Hepatocyte (in vitro differentiated cells): ENCODE results near the gene ATXN10. TPM values are rescaled to one million over a fixed set of nuclear protein-coding genes. Genes with fewer than 3 reads are reported as not detected.

Source experiments
- DNase-seq: peaks from one replicate; pipeline ENCODE4 v3.0.0-alpha.2; 2016; ENCODE audit warnings: low spot score
- H2AFZ ChIP-seq: fragments of 200-600 bp; sonication (generic); 2 replicates; pipeline ENCODE4 v1.6.0; 2016; ENCODE audit warnings: antibody characterized with exemption, mild to moderate bottlenecking
- H3K27ac ChIP-seq: fragments of 200-600 bp; sonication (generic); 2 replicates; pipeline ENCODE4 v1.5.1; 2016; ENCODE audit warnings: mild to moderate bottlenecking
- H3K27me3 ChIP-seq: fragments of 200-600 bp; sonication (generic); 2 replicates; pipeline ENCODE4 v1.6.1; 2016
- H3K36me3 ChIP-seq: fragments of 200-600 bp; sonication (generic); replicated peaks from 2 replicates; pipeline ENCODE4 v1.5.1; 2016; ENCODE audit warnings: low read depth; ENCODE audit not compliant: insufficient read depth
- H3K4me1 ChIP-seq: fragments of 200-600 bp; sonication (generic); 2 replicates; pipeline ENCODE4 v1.5.1; 2016; ENCODE audit warnings: mild to moderate bottlenecking, moderate library complexity; ENCODE audit not compliant: insufficient read depth
- H3K4me2 ChIP-seq: fragments of 200-600 bp; sonication (generic); 2 replicates; pipeline ENCODE4 v1.6.0; 2016
- H3K4me3 ChIP-seq: fragments of 200-600 bp; sonication (generic); 2 replicates; pipeline ENCODE4 v1.5.1; 2016; ENCODE audit warnings: mild to moderate bottlenecking
- H3K79me2 ChIP-seq: fragments of 200-600 bp; sonication (generic); 2 replicates; pipeline ENCODE4 v1.6.0; 2017; ENCODE audit warnings: mild to moderate bottlenecking
- H3K9me2 ChIP-seq: fragments of 200-600 bp; sonication (generic); replicated peaks from 2 replicates; pipeline ENCODE4 v1.6.0; 2017; ENCODE audit warnings: mild to moderate bottlenecking; ENCODE audit not compliant: insufficient read depth
- H3K9me3 ChIP-seq: fragments of 200-600 bp; sonication (generic); 2 replicates; pipeline ENCODE4 v1.5.1; 2016; ENCODE audit warnings: low read depth, mild to moderate bottlenecking
- H4K20me1 ChIP-seq: fragments of 200-600 bp; sonication (generic); 2 replicates; pipeline ENCODE4 v1.6.0; 2016; ENCODE audit warnings: mild to moderate bottlenecking; ENCODE audit not compliant: insufficient read depth, poor library complexity, severe bottlenecking
- EZH2 ChIP-seq: fragments of 200-600 bp; sonication (generic); IDR thresholded peaks from 2 replicates; pipeline ENCODE4 v1.6.1; 2016; ENCODE audit warnings: antibody characterized with exemption, mild to moderate bottlenecking, borderline replicate concordance
- EZH2phosphoT487 ChIP-seq: fragments of 200-600 bp; sonication (generic); IDR thresholded peaks from one replicate; pipeline ENCODE4 v1.6.1; 2018; ENCODE audit warnings: antibody characterized with exemption, mild to moderate bottlenecking, low read depth, moderate library complexity; ENCODE audit not compliant: unreplicated experiment, severe bottlenecking
- WGBS: methylation state at CpG from one replicate; pipeline ENCODE4 v1.1.6; 2016; ENCODE audit warnings: low lambda C conversion rate; ENCODE audit errors: missing lambda C conversion rate; 5-methylcytosine and 5-hydroxymethylcytosine counted together
- polyA plus RNA-seq: library from polyadenylated mRNA; unstranded; fragments of >200 nt; fragmentation: Nextera tagmentation; extraction: Ambion mirVana; gene quantifications from 2 replicates; pipeline ENCODE4 v1.2.1, GENCODE V29; 2016
- total RNA-seq: library from RNA; depleted of rRNA; stranded (reverse); fragments of >200 nt; gene quantifications from 2 replicates; pipeline ENCODE4 v1.2.3, GENCODE V29; 2014
- TF ChIP-seq, protein P1 (sequence below): fragments of 200-600 bp; sonication (generic); IDR thresholded peaks from 2 replicates; pipeline ENCODE4 v1.5.1; 2016; ENCODE audit warnings: antibody characterized with exemption, mild to moderate bottlenecking; ENCODE audit not compliant: poor library complexity

The ATXN10 gene
- total and polyA plus RNA-seq, 2 experiments from 2014 or later = 141 to 186 TPM

DNA sequence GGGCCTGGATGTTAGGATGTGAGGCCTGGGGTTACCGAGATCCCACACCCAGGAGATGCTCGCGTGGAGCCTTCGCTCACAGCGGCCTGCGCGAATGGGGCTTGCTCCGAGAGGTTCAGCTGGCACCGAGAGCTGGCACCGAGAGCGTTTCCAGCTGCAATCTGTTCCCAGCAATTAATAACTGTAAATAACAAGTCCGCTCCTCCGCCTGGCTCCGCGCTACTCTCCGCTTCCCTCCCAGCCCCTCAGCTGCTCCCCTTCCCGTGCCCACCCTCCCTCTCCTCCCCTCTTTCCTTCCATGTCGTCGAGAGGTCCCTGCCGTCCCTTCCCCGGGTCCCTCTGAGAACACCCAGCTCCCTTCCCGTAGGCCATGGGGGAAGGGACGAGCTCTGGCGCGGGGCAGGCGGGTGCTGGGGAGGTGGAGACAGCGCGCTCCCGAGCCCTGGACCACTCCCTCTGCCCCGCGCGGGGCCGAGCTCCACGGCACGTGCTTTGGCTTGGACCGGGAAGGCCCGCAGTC is 194.6 kb downstream of the ATXN10 start:
- 48% methylated on average over 27 of the region's 37 CpGs for WGBS
- Histone ChIP-seq H3K79me2 (no peaks in the 10 kb centered on the region), H3K9me2 (no peaks in the 10 kb centered on the region), H2AFZ (no peak overlapping the region), H3K9me3 (no peaks in the 10 kb centered on the region), H4K20me1 (no peaks in the 10 kb centered on the region), H3K27ac (no peak overlapping the region), H3K4me1 (peaks cover 19% of the 10 kb centered on the region), H3K4me3 (no peak overlapping the region), H3K36me3 (no peaks in the 10 kb centered on the region), H3K27me3 (peaks cover 54% of the 10 kb centered on the region), H3K4me2 (peak overlapping the region; percentile 92)
- DNase-seq = no peak
- TF ChIP-seq EZH2 (no peak), EZH2phosphoT487 (no peak)
- TF ChIP-seq, protein P1, sequence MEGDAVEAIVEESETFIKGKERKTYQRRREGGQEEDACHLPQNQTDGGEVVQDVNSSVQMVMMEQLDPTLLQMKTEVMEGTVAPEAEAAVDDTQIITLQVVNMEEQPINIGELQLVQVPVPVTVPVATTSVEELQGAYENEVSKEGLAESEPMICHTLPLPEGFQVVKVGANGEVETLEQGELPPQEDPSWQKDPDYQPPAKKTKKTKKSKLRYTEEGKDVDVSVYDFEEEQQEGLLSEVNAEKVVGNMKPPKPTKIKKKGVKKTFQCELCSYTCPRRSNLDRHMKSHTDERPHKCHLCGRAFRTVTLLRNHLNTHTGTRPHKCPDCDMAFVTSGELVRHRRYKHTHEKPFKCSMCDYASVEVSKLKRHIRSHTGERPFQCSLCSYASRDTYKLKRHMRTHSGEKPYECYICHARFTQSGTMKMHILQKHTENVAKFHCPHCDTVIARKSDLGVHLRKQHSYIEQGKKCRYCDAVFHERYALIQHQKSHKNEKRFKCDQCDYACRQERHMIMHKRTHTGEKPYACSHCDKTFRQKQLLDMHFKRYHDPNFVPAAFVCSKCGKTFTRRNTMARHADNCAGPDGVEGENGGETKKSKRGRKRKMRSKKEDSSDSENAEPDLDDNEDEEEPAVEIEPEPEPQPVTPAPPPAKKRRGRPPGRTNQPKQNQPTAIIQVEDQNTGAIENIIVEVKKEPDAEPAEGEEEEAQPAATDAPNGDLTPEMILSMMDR = no peak

DNA sequence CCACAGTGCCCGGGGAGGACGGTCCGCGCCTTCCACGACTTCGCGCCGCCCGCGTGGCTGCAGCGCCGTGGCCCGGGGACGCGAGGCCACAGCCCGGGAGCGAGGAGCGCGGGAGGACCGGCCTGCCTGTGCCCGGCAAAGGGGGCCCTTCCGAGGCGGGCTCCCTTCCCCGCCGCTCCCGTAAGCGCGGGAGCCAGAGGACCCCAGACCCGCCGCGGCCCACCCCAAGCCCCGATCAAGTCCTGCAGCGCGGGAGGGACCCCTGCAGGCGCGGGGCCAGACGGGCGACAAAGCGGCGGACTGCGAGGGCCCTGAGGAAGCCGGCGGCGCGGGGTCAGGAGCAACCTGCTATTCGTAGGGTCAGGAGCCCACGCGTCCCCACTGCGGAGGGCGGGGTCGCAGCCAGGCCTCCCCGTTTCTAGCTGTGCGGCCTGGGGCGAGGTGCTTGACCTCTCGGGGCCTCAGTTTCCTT is 195.0 kb downstream of the ATXN10 start:
- 7% methylated on average over 39 of the region's 55 CpGs for WGBS
- peaks cover 54% of the 10 kb centered on the region for H3K27me3 ChIP-seq
- no peaks in the 10 kb centered on the region for H3K9me2 ChIP-seq
- H2AFZ ChIP-seq = no peak overlapping the region
- no peaks in the 10 kb centered on the region for H3K9me3 ChIP-seq
- no peak overlapping the region for H3K27ac ChIP-seq
- no peaks in the 10 kb centered on the region for H3K36me3 ChIP-seq
- DNase-seq = no peak
- TF ChIP-seq EZH2phosphoT487 (no peak), EZH2 (no peak)
- TF ChIP-seq, protein P1 = no peak
- peaks cover 19% of the 10 kb centered on the region for H3K4me1 ChIP-seq
- H3K4me2 ChIP-seq = peak overlapping the region; percentile 92
- no peaks in the 10 kb centered on the region for H4K20me1 ChIP-seq
- no peaks in the 10 kb centered on the region for H3K79me2 ChIP-seq
- peak overlapping the region; percentile 39 for H3K4me3 ChIP-seq

DNA sequence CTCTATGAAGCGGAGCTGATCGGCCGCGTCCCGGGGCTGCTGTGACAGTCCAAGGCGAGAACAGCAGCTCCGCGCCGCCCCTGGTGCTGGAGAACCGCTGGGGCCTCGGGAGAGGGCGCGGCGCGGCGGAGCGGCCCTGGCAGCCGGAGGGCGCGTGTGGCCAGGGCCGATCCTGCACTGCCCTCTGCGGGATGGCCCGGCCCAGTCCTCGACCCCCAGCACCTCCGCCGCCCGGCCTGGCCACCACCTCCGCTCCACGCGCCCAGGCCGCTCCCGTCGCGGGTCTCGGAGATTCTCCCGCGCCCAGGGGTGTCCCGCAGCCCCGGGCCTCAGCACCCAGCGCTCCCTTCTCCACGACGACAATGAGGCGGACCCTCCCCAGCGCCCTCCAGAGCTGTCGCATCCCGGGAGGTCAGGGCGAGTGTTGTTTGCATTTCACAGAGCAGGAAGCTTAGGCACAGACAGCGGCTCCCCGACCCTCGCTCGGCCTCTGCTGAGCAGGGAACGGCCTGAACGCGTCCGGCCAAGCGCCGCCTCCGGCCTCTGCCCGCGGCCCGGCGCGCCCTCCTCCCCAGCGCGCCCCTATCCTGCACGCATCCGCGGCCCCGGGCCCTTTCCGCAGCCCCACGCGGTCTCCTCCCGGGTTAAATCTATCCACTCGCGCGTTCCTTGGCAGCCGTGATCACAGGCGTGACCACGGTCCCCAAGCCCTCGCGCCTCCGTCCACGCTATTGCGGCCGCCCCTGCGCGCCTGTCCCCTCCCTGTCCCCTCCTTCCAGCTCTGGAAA is 195.7 kb downstream of the ATXN10 start:
- TF ChIP-seq EZH2phosphoT487 = peak; percentile 38
- TF ChIP-seq, protein P1 = peak; percentile 23
- TF ChIP-seq EZH2 = peak; percentile 84
- H3K4me3 ChIP-seq = peak overlapping the region; percentile 39
- 1% methylated on average over 49 of the region's 87 CpGs for WGBS
- H2AFZ ChIP-seq = no peak overlapping the region
- H3K9me3 ChIP-seq = no peaks in the 10 kb centered on the region
- H3K4me2 ChIP-seq = peak overlapping the region; percentile 92
- H3K9me2 ChIP-seq = no peaks in the 10 kb centered on the region
- H3K4me1 ChIP-seq = peaks cover 19% of the 10 kb centered on the region
- no peaks in the 10 kb centered on the region for H3K36me3 ChIP-seq
- H4K20me1 ChIP-seq = no peaks in the 10 kb centered on the region
- peak; percentile 62 for DNase-seq
- peaks cover 54% of the 10 kb centered on the region for H3K27me3 ChIP-seq
- no peak overlapping the region for H3K27ac ChIP-seq
- no peaks in the 10 kb centered on the region for H3K79me2 ChIP-seq
